SK-N-SH treated with all-trans-retinoic acid at 6 μM for 48 hours (cell line): ENCODE data around the gene RIT1.

Experiments
- ATAC-seq: fragments of 200-7000 bp; cut with Tn5 transposase; 3 replicates; pipeline ENCODE4 v1.9.1; 2020; ENCODE audit warnings: mild to moderate bottlenecking, moderate library complexity
- ARNTL ChIP-seq: fragments of 450-650 bp; formaldehyde crosslinking; IDR thresholded peaks from 2 replicates; pipeline ENCODE4 v1.5.0; 2020; ENCODE audit warnings: low read depth, mild to moderate bottlenecking, moderate library complexity, borderline replicate concordance
- BACH2 ChIP-seq: fragments of 250-450 bp; sonication (Bioruptor Pico); IDR thresholded peaks from 2 replicates; pipeline ENCODE4 v1.9.0; 2021; ENCODE audit warnings: mild to moderate bottlenecking, borderline replicate concordance
- CREB5 ChIP-seq: fragments of 250-450 bp; sonication (Bioruptor Pico); IDR thresholded peaks from 2 replicates; pipeline ENCODE4 v1.5.1; 2020; ENCODE audit warnings: low read depth, mild to moderate bottlenecking, moderate library complexity
- CSDC2 ChIP-seq: fragments of 250-450 bp; sonication (Bioruptor Pico); IDR thresholded peaks from 2 replicates; pipeline ENCODE4 v1.5.0; 2020; ENCODE audit warnings: mild to moderate bottlenecking, moderate library complexity
- CSRNP3 ChIP-seq: fragments of 250-450 bp; sonication (Bioruptor Pico); IDR thresholded peaks from 2 replicates; pipeline ENCODE4 v1.5.1; 2021; ENCODE audit warnings: mild to moderate bottlenecking, moderate library complexity
- GLIS3 ChIP-seq: fragments of 250-450 bp; sonication (Bioruptor Pico); IDR thresholded peaks from 2 replicates; pipeline ENCODE4 v1.5.0; 2020; ENCODE audit warnings: mild to moderate bottlenecking, moderate library complexity
- OSR1 ChIP-seq: fragments of 250-450 bp; sonication (Bioruptor Pico); IDR thresholded peaks from 2 replicates; pipeline ENCODE4 v1.8.0; 2022; ENCODE audit warnings: moderate library complexity, mild to moderate bottlenecking, inconsistent platforms
- PATZ1 ChIP-seq: fragments of 250-450 bp; sonication (Bioruptor Pico); IDR thresholded peaks from 2 replicates; pipeline ENCODE4 v1.8.0; 2020; ENCODE audit warnings: mild to moderate bottlenecking, moderate library complexity, borderline replicate concordance
- POU6F1 ChIP-seq: fragments of 250-450 bp; sonication (Bioruptor Pico); IDR thresholded peaks from 2 replicates; pipeline ENCODE4 v1.8.0; 2021; ENCODE audit warnings: low read depth, mild to moderate bottlenecking, moderate library complexity, borderline replicate concordance
- PPARA ChIP-seq: fragments of 250-450 bp; sonication (Bioruptor Pico); IDR thresholded peaks from 2 replicates; pipeline ENCODE4 v1.5.0; 2020; ENCODE audit warnings: mild to moderate bottlenecking, borderline replicate concordance
- RARB ChIP-seq: fragments of 250-450 bp; sonication (Bioruptor Pico); IDR thresholded peaks from 2 replicates; pipeline ENCODE4 v1.8.0; 2021; ENCODE audit warnings: mild to moderate bottlenecking, moderate library complexity
- SNAI2 ChIP-seq: fragments of 250-450 bp; sonication (Bioruptor Pico); IDR thresholded peaks from 2 replicates; pipeline ENCODE4 v1.5.0; 2020; ENCODE audit warnings: mild to moderate bottlenecking, moderate library complexity
- TCF4 ChIP-seq: fragments of 250-450 bp; sonication (Bioruptor Pico); IDR thresholded peaks from 2 replicates; pipeline ENCODE4 v1.8.0; 2021; ENCODE audit warnings: mild to moderate bottlenecking, moderate library complexity, borderline replicate concordance
- TOX ChIP-seq: fragments of 250-450 bp; sonication (Bioruptor Pico); IDR thresholded peaks from 2 replicates; pipeline ENCODE4 v1.8.0; 2021; ENCODE audit warnings: mild to moderate bottlenecking, moderate library complexity, borderline replicate concordance
- ZC3H10 ChIP-seq: fragments of 250-450 bp; sonication (Bioruptor Pico); IDR thresholded peaks from 2 replicates; pipeline ENCODE4 v1.5.1; 2021; ENCODE audit warnings: mild to moderate bottlenecking, moderate library complexity
- ZFP3 ChIP-seq: fragments of 250-450 bp; sonication (Bioruptor Pico); IDR thresholded peaks from 2 replicates; pipeline ENCODE4 v1.5.0; 2020; ENCODE audit warnings: mild to moderate bottlenecking, moderate library complexity
- ZNF565 ChIP-seq: fragments of 450-650 bp; formaldehyde crosslinking; conservative IDR thresholded peaks from 2 replicates; pipeline ENCODE4 v1.5.0; 2020; ENCODE audit warnings: low read depth, mild to moderate bottlenecking, moderate library complexity
- ZNF70 ChIP-seq: fragments of 450-650 bp; formaldehyde crosslinking; IDR thresholded peaks from 2 replicates; pipeline ENCODE4 v1.5.0; 2020; ENCODE audit warnings: mild to moderate bottlenecking, moderate library complexity

RIT1 gene

GRCh38 chr1:155893389-155894142 is 17.6 kb downstream of the RIT1 start:
- ATAC-seq, result peak; percentile 70
- 0 out of 2 replicates have a peak, but pooled peaks have one; percentile 9 for TF ChIP-seq TOX (CRISPR knock-in tag)
- no peak for TF ChIP-seq POU6F1

- peak; percentile 69 for ATAC-seq
- no peak for TF ChIP-seq ZFP3 (CRISPR knock-in tag)
- TF ChIP-seq ZC3H10 (CRISPR knock-in tag), result peak; percentile 4; the same call in 1 of the 2 replicates
- 0 out of 2 replicates have a peak, but pooled peaks have one; percentile 24 for TF ChIP-seq RARB
- no peak for TF ChIP-seq CREB5 (CRISPR knock-in tag)
- TF ChIP-seq TOX (CRISPR knock-in tag), result peak; percentile 67
- no peak for TF ChIP-seq OSR1 (CRISPR knock-in tag)
- TF ChIP-seq CSRNP3, result no peak
- no peak for TF ChIP-seq ZNF70 (CRISPR knock-in tag)
- no peak for TF ChIP-seq ZNF565 (CRISPR knock-in tag)
These were observed 18.4 kb downstream of the RIT1 start for GRCh38 chr1:155892796-155893195.

- TF ChIP-seq GLIS3 (CRISPR knock-in tag) (no peak), CSDC2 (CRISPR knock-in tag) (no peak), ZNF70 (CRISPR knock-in tag) (no peak)
- TF ChIP-seq, all 23 proteins: peak for 0
- no peak for ATAC-seq
These were observed 20.9 kb downstream of the RIT1 start for GRCh38 chr1:155890251-155890650.

GRCh38 chr1:155889566-155889965 is 21.6 kb downstream of the RIT1 start:
- no peak for TF ChIP-seq ZNF565 (CRISPR knock-in tag)
- TF ChIP-seq PPARA (CRISPR knock-in tag), result no peak
- TF ChIP-seq RARB, result no peak
- TF ChIP-seq ZNF70 (CRISPR knock-in tag), result no peak
- TF ChIP-seq PATZ1 (CRISPR knock-in tag), result no peak
- no peak for TF ChIP-seq TOX (CRISPR knock-in tag)
- TF ChIP-seq GLIS3 (CRISPR knock-in tag), result no peak
- TF ChIP-seq BACH2, result no peak
- TF ChIP-seq SNAI2 (CRISPR knock-in tag), result no peak
- no peak for TF ChIP-seq OSR1 (CRISPR knock-in tag)
- TF ChIP-seq ZC3H10 (CRISPR knock-in tag), result no peak
- no peak for TF ChIP-seq CSDC2 (CRISPR knock-in tag)
- TF ChIP-seq ARNTL (CRISPR knock-in tag), result no peak
- no peak for TF ChIP-seq CREB5 (CRISPR knock-in tag)
- TF ChIP-seq TCF4, result no peak
- no peak for ATAC-seq
